Endothelial cell of umbilical vein (primary cell): ENCODE measurements around the gene ERGIC1. TPM values are rescaled to one million over a fixed set of nuclear protein-coding genes. Genes with fewer than 3 reads are reported as not detected.

Experiments
- BruUV-seq: library from RNA; stranded (reverse); fragments of 400-500 nt; replicated peaks from 2 replicates; lab custom pipeline; 2021; lab: Mats Ljungman, UMichigan
- CTCF ChIA-PET: fragments of 300-600, 350-600 bp; sonication (Branson Sonifier 250); formaldehyde crosslinking; loops from one replicate; lab custom pipeline; 2021; ENCODE audit warnings: antibody characterized with exemption, inconsistent platforms; lab: Charles Lee
- POLR2A ChIA-PET: fragments of 300-600, 350-600 bp; sonication (Branson Sonifier 250); formaldehyde crosslinking; loops from one replicate; lab custom pipeline; 2021; ENCODE audit warnings: antibody characterized with exemption, inconsistent platforms; lab: Charles Lee
- DNase-seq: peaks from one replicate; pipeline ENCODE4 v3.0.0-alpha.2; 2011; ENCODE audit warnings: low read depth, low spot score
- FAIRE-seq: peaks from 2 replicates; lab custom pipeline; 2011; peaks lifted over from hg19 to GRCh38; lab: Jason Lieb, UNC
- H2AFZ ChIP-seq: 2 replicates; pipeline ENCODE4 v1.6.0; 2012; ENCODE audit warnings: low read depth, low read length, control low read depth, inconsistent platforms
- H3K27ac ChIP-seq: 2 replicates; pipeline ENCODE4 v1.5.1; 2011; ENCODE audit warnings: low read depth, mild to moderate bottlenecking, control low read depth, low read length, moderate library complexity; ENCODE audit not compliant: insufficient read depth
- H3K27me3 ChIP-seq, 2 experiments: 2 replicates each; pipeline versions ENCODE4 v1.6.0 to v1.6.1; 2011; ENCODE audit warnings: low read length in 2 of 2, mixed read lengths in 1 of 2; ENCODE audit not compliant: control insufficient read depth in 2 of 2, insufficient read depth in 2 of 2
- H3K36me3 ChIP-seq, 2 experiments: 2 replicates in 1 of 2; 3 replicates in 1 of 2; pipeline ENCODE4 v1.5.1; 2011; ENCODE audit warnings: low read length in 2 of 2, mild to moderate bottlenecking in 1 of 2, moderate library complexity in 1 of 2; ENCODE audit not compliant: control insufficient read depth in 2 of 2, insufficient read depth in 2 of 2; ENCODE audit errors: extremely low read depth in 1 of 2
- H3K4me1 ChIP-seq: 3 replicates; pipeline ENCODE4 v1.5.1; 2011; ENCODE audit warnings: mild to moderate bottlenecking, low read length; ENCODE audit not compliant: control insufficient read depth, insufficient read depth; ENCODE audit errors: extremely low read depth
- H3K4me2 ChIP-seq: 2 replicates; pipeline ENCODE4 v1.6.1; 2011; ENCODE audit warnings: low read length, control low read depth, mixed read lengths; ENCODE audit not compliant: insufficient read depth
- H3K4me3 ChIP-seq, 3 experiments: fragments of 200-600 bp in 1 of 3; sonication (generic), shearing (Covaris generic) in 1 of 3; replicated peaks in 1 of 3; 2 replicates each; pipeline ENCODE4 v1.5.1; 2011 to 2016; ENCODE audit warnings: control low read depth in 3 of 3, low read length in 3 of 3, mild to moderate bottlenecking in 2 of 3, inconsistent platforms in 1 of 3, low read depth in 1 of 3, moderate library complexity in 1 of 3; ENCODE audit not compliant: insufficient read depth in 1 of 3
- H3K79me2 ChIP-seq: 2 replicates; pipeline ENCODE4 v1.6.0; 2012; ENCODE audit warnings: low read length, inconsistent platforms; ENCODE audit not compliant: control insufficient read depth, insufficient read depth
- H3K9ac ChIP-seq: replicated peaks from 2 replicates; pipeline ENCODE3; 2011; ENCODE audit warnings: low read length, control low read depth; ENCODE audit not compliant: insufficient read depth; ENCODE audit errors: extremely low read depth
- H3K9me1 ChIP-seq: replicated peaks from 3 replicates; pipeline ENCODE4 v1.6.0; 2011; ENCODE audit warnings: mild to moderate bottlenecking, low read length; ENCODE audit not compliant: control insufficient read depth, insufficient read depth; ENCODE audit errors: extremely low read depth
- H3K9me3 ChIP-seq: replicated peaks from 2 replicates; pipeline ENCODE4 v1.5.1; 2012; ENCODE audit warnings: low read length, inconsistent platforms; ENCODE audit not compliant: control insufficient read depth, insufficient read depth
- H4K20me1 ChIP-seq: replicated peaks from 2 replicates; pipeline ENCODE3; 2011; ENCODE audit warnings: mild to moderate bottlenecking, low read length; ENCODE audit not compliant: control insufficient read depth, insufficient read depth; ENCODE audit errors: extremely low read depth
- EZH2 ChIP-seq: IDR thresholded peaks from 2 replicates; pipeline ENCODE4 v1.6.1; 2012; ENCODE audit warnings: borderline replicate concordance, low read depth, mild to moderate bottlenecking, moderate library complexity, low read length, inconsistent platforms; ENCODE audit not compliant: severe bottlenecking
- FOS ChIP-seq: IDR thresholded peaks from 2 replicates; pipeline ENCODE4 v1.6.1; 2011; ENCODE audit warnings: mild to moderate bottlenecking, low read length, moderate library complexity, borderline replicate concordance; ENCODE audit not compliant: insufficient read depth
- GATA2 ChIP-seq: IDR thresholded peaks from 2 replicates; pipeline ENCODE4 v1.7.0; 2011; ENCODE audit warnings: low read depth, mild to moderate bottlenecking, moderate library complexity, mixed read lengths, low read length; ENCODE audit not compliant: insufficient read length, insufficient read depth
- JUN ChIP-seq: IDR thresholded peaks from 2 replicates; pipeline ENCODE4 v1.6.1; 2011; ENCODE audit warnings: borderline replicate concordance, low read depth; ENCODE audit not compliant: insufficient read length, insufficient read depth
- MAX ChIP-seq: IDR thresholded peaks from 2 replicates; pipeline ENCODE4 v1.6.1; 2011; ENCODE audit not compliant: insufficient read depth, insufficient read length
- MYC ChIP-seq: IDR thresholded peaks from one replicate; pipeline ENCODE4 v1.6.1; 2011; ENCODE audit warnings: mild to moderate bottlenecking, low read depth, low read length
- POLR2A ChIP-seq: IDR thresholded peaks from 2 replicates; pipeline ENCODE4 v1.6.1; 2012; ENCODE audit warnings: low read depth, mild to moderate bottlenecking, control low read depth, low read length
- POLR2AphosphoS5 ChIP-seq: IDR thresholded peaks from 2 replicates; pipeline ENCODE4 v1.6.1; 2012; ENCODE audit warnings: low read depth, mild to moderate bottlenecking, control low read depth, low read length, moderate library complexity; ENCODE audit not compliant: insufficient read depth
- dilution Hi-C: fragments of 300-500 bp; cut with MboI; formaldehyde crosslinking; loops from one replicate; pipeline ENCODE4 v1.15.0; 2019; ENCODE audit warnings: low sequenced_read_pairs; ENCODE audit not compliant: extremely low pct_ligation_motif_present
- intact Hi-C: fragments of 100-400 bp; cut with micrococcal nuclease; formaldehyde crosslinking; loops from one replicate; pipeline ENCODE4 v1.10.0; 2022
- polyA plus RNA-seq, 4 experiments: library from polyadenylated mRNA; depleted of rRNA in 3 of 4; stranded (reverse) in 3 of 4; unstranded in 1 of 4; fragments of >200 nt; gene quantifications; 2 replicates each; pipeline versions ENCODE4 v1.2.1 to v1.2.3, GENCODE V29; 2011 to 2012; ENCODE audit warnings: missing spikeins in 1 of 4
- total RNA-seq: library from RNA; stranded (reverse); gene quantifications from 2 replicates; pipeline ENCODE4 v1.2.3, GENCODE V29; 2021
- TF ChIP-seq, protein P1 (sequence below), 2 donors: IDR thresholded peaks; 1 replicate in 1 of 2; 2 replicates in 1 of 2; pipeline ENCODE4 v1.5.1; 2011; ENCODE audit warnings: low read length in 2 of 2, mild to moderate bottlenecking in 2 of 2, moderate library complexity in 2 of 2, control low read depth in 1 of 2, inconsistent platforms in 1 of 2, low read depth in 1 of 2; ENCODE audit not compliant: insufficient read depth in 1 of 2; ENCODE audit errors: extremely low read depth in 1 of 2

Gene ERGIC1
- total and polyA plus RNA-seq, 2 donors (not counting 3 experiments of a cell fraction or from before 2014, with no cell fraction given): 105 to 109 TPM

GRCh38 chr5:172835994-172836356 is 1.9 kb downstream of the ERGIC1 start:
- H3K9me3 ChIP-seq: no peaks in the 10 kb centered on the region
- DNase-seq (no peak), FAIRE-seq (no peak)
- H3K9ac ChIP-seq: no peak overlapping the region
- no peak overlapping the region for H3K27ac ChIP-seq
- ChIA-PET POLR2A (interaction anchor here (1.1 kb wide), 1 partner anchor 65 kb away, joined by 4 read pairs; no protein-coding TSS in a partner anchor), CTCF (interaction anchor here (0.8 to 1.6 kb wide), 12 partner anchors 14 to 121 kb away, joined by 3 to 6 read pairs (median 4); partner anchors contain the start of gene DUSP1)
- dilution Hi-C loops (no loop called here), intact Hi-C loops (loop anchor here (1.0 to 2.0 kb wide), 3 partner anchors 10 to 75 kb away; no protein-coding TSS in a partner anchor)
- BruUV-seq: no TSS peak
- H3K27me3 ChIP-seq: no peaks in the 10 kb centered on the region
- peaks cover 49% of the 10 kb centered on the region for H3K79me2 ChIP-seq
- peak overlapping the region; percentile 85 for H3K4me2 ChIP-seq
- no peak overlapping the region for H2AFZ ChIP-seq
- H3K9me1 ChIP-seq: no peaks in the 10 kb centered on the region
- peaks cover 12% of the 10 kb centered on the region for H3K4me1 ChIP-seq
- no peak overlapping the region for H3K4me3 ChIP-seq
- TF ChIP-seq POLR2AphosphoS5 (no peak), POLR2A (no peak), MYC (no peak), EZH2 (no peak), MAX (no peak), FOS (no peak), JUN (no peak), GATA2 (no peak)
- TF ChIP-seq, protein P1, sequence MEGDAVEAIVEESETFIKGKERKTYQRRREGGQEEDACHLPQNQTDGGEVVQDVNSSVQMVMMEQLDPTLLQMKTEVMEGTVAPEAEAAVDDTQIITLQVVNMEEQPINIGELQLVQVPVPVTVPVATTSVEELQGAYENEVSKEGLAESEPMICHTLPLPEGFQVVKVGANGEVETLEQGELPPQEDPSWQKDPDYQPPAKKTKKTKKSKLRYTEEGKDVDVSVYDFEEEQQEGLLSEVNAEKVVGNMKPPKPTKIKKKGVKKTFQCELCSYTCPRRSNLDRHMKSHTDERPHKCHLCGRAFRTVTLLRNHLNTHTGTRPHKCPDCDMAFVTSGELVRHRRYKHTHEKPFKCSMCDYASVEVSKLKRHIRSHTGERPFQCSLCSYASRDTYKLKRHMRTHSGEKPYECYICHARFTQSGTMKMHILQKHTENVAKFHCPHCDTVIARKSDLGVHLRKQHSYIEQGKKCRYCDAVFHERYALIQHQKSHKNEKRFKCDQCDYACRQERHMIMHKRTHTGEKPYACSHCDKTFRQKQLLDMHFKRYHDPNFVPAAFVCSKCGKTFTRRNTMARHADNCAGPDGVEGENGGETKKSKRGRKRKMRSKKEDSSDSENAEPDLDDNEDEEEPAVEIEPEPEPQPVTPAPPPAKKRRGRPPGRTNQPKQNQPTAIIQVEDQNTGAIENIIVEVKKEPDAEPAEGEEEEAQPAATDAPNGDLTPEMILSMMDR (IDR thresholded peaks at IDR 0.05; ENCODE audit: extremely low read depth in 1 of 2, insufficient read depth in 1 of 2, low read depth in 1 of 2, low read length in 2 of 2): no peak
- no peaks in the 10 kb centered on the region for H3K36me3 ChIP-seq
- no peaks in the 10 kb centered on the region for H4K20me1 ChIP-seq
